ENCODE results near the gene RPAIN.
A peak's percentile ranks its signal among the peaks of the same experiment; 100 is the strongest.

Gene RPAIN

DNA sequence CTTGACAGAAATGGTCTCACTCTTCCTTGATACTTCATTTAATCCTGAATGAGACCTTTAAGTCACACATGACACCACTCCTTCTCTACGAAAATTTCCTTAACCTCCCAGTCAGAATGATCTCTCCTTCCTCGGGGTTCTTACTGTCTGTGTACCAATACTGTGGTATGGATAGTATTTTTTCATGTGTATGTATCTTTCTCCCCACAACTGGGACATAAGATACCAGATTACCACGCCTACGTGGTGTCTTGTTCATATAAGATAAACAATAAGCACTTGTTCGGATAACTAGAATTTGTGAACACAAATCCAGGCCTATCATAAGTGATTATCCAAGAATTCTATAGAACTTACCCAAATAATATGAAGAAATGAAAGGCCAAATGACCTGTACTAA, 11.8 kb upstream of the RPAIN start:
- H3K4me3 Mint-ChIP-seq: no peak overlapping the region
- H3K4me1 Mint-ChIP-seq: no peaks in the 10 kb centered on the region
- no peaks in the 10 kb centered on the region for H3K9me3 Mint-ChIP-seq
- H3K36me3 Mint-ChIP-seq (ENCODE audit: low read depth): peaks cover 39% of the 10 kb centered on the region
- H3K27ac Mint-ChIP-seq: no peak overlapping the region
- TF ChIP-seq, protein P1, sequence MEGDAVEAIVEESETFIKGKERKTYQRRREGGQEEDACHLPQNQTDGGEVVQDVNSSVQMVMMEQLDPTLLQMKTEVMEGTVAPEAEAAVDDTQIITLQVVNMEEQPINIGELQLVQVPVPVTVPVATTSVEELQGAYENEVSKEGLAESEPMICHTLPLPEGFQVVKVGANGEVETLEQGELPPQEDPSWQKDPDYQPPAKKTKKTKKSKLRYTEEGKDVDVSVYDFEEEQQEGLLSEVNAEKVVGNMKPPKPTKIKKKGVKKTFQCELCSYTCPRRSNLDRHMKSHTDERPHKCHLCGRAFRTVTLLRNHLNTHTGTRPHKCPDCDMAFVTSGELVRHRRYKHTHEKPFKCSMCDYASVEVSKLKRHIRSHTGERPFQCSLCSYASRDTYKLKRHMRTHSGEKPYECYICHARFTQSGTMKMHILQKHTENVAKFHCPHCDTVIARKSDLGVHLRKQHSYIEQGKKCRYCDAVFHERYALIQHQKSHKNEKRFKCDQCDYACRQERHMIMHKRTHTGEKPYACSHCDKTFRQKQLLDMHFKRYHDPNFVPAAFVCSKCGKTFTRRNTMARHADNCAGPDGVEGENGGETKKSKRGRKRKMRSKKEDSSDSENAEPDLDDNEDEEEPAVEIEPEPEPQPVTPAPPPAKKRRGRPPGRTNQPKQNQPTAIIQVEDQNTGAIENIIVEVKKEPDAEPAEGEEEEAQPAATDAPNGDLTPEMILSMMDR (IDR thresholded peaks at IDR 0.05; ENCODE audit: unreplicated experiment in 3 of 3): no peak
- no peaks in the 10 kb centered on the region for H3K27me3 Mint-ChIP-seq (ENCODE audit: low read depth)

DNA sequence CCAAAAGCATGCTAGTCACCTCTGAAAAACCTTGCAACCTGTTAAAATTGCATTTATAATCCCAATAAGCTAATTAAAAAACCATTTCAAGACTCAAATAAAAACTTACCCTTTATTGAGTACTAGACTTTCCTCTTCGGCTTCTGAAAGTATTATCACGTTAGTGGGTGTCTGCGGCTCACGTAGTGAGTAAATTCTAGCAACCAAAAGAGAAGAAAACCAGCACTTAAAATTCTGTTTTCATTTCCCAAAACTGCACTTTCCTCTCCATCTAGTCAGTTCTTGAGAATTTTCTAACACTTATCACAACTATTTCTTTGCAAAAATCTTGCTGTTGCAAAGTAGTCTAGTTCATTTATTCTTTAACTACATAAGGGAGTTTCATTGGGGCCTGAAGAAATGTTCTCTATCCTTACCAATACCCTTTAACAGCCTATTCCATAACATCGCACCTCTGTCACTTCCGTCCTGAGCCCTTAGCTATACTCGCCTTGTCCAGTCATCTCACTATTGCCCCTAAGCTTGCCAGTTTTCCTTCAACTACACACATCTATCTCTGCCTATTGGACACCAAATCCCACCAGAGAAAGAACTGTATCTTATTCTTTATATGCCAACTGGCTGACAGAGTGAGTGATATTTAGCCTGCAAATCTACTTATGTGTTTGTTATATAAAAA, 9.2 kb upstream of the RPAIN start:
- Mint-ChIP-seq H3K27ac (no peak overlapping the region), H3K27me3 (ENCODE audit: low read depth) (no peaks in the 10 kb centered on the region), H3K36me3 (ENCODE audit: low read depth) (peaks cover 44% of the 10 kb centered on the region), H3K4me3 (no peak overlapping the region), H3K9me3 (no peaks in the 10 kb centered on the region), H3K4me1 (no peaks in the 10 kb centered on the region)
- TF ChIP-seq, protein P1 (IDR thresholded peaks at IDR 0.05; ENCODE audit: unreplicated experiment in 3 of 3): no peak

DNA sequence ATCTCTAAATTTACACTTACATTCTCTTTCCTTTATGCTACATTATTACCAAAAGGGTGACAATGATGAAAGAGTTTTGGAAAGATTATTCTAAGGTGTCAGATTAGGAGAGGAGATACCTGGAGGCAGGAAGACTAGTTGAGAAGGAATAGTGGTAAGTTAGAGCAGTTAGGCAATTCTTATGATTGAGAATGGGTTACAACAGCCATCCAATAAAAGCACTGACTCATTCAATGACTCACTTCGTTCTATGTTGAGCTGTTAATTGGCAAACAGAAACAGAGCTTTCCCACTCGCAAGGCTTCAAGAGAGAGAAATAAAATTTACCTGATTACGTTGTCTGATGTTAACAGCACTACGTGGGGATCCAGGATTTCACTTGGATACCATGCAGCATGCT, 6.3 kb upstream of the RPAIN start:
- Mint-ChIP-seq H3K9me3 (no peaks in the 10 kb centered on the region), H3K27ac (no peak overlapping the region), H3K4me3 (no peak overlapping the region), H3K36me3 (ENCODE audit: low read depth) (peaks cover 50% of the 10 kb centered on the region), H3K4me1 (peaks cover 5% of the 10 kb centered on the region), H3K27me3 (ENCODE audit: low read depth) (no peaks in the 10 kb centered on the region)
- TF ChIP-seq, protein P1 (IDR thresholded peaks at IDR 0.05; ENCODE audit: unreplicated experiment in 3 of 3): no peak

DNA sequence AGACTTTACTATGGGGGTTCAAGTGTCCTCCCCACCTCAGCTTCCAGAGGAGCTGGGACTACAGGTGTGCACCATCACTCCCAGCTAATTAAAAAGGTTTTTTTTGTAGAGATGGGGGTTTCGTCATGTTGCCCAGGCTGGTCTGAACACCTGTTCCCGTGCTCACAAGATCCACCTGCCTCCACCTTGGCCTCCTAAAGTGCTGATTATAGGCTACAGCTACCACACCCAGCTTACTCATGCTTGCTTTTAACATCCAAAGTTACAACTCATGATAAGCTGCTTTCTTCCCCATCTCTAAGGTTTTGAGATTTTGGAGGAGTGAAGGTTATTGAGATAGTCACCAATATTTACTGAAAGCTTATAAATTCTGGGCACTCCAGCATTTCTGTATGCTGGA, 3.1 kb upstream of the RPAIN start:
- H3K27ac Mint-ChIP-seq: no peak overlapping the region
- H3K9me3 Mint-ChIP-seq: no peaks in the 10 kb centered on the region
- H3K4me3 Mint-ChIP-seq: peak overlapping the region; percentile 74 to 77 (median 74)
- TF ChIP-seq, protein P1 (IDR thresholded peaks at IDR 0.05; ENCODE audit: unreplicated experiment in 3 of 3): no peak
- H3K27me3 Mint-ChIP-seq (ENCODE audit: low read depth): no peaks in the 10 kb centered on the region
- peaks cover 26% of the 10 kb centered on the region for H3K4me1 Mint-ChIP-seq
- H3K36me3 Mint-ChIP-seq (ENCODE audit: low read depth): peaks cover 46% of the 10 kb centered on the region

DNA sequence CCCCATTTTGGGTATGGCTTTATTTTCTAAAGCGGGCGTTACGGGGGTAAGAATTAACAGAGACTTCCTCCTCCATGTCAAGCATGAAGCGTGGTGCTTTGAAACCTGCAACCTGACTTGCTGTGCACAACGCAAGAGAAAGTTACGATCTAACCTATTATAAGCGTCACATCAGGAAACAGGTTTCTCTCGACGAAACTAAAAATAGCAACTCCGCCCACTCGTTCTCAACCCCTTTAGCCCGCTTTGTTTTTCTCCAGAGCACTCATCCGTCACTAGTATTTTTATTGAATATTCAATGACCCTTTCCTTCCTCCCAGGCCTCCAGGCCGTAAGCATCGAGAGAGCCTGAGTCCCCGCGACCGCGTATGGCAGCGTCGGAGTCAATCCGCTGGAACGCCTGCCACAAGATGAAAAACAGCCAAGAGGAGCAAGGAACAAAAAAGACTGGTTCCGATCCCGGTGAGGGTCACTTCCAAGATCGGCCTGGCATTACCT, 1.1 kb upstream of the RPAIN start:
- Mint-ChIP-seq H3K27me3 (ENCODE audit: low read depth) (no peaks in the 10 kb centered on the region), H3K4me1 (peaks cover 26% of the 10 kb centered on the region), H3K4me3 (peak overlapping the region; percentile 96 to 100 (median 99)), H3K27ac (peak overlapping the region; percentile 82 to 99 (median 96)), H3K36me3 (ENCODE audit: low read depth) (peaks cover 39% of the 10 kb centered on the region), H3K9me3 (no peaks in the 10 kb centered on the region)
- TF ChIP-seq, protein P1 (IDR thresholded peaks at IDR 0.05; ENCODE audit: unreplicated experiment in 3 of 3): no peak
